Fibroblast of skin of left biceps (primary cell): ENCODE measurements around the gene CACNB1.

Experiments
- DNase-seq, 2 experiments: peaks; one replicate each; pipeline ENCODE4 v3.0.0-alpha.2; 2013; ENCODE audit warnings: low read depth in 2 of 2

Gene CACNB1

GRCh38 chr17:39123627-39124026 lies 73.8 kb downstream of the CACNB1 start:
- DNase-seq: no peak
